Measurements from ENCODE around the gene PLSCR3.

- TF ChIP-seq, protein P1, sequence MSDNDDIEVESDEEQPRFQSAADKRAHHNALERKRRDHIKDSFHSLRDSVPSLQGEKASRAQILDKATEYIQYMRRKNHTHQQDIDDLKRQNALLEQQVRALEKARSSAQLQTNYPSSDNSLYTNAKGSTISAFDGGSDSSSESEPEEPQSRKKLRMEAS (IDR thresholded peaks at IDR 0.05; ENCODE audit: insufficient read depth, insufficient read length) = no peak
- TF ChIP-seq, protein P2, sequence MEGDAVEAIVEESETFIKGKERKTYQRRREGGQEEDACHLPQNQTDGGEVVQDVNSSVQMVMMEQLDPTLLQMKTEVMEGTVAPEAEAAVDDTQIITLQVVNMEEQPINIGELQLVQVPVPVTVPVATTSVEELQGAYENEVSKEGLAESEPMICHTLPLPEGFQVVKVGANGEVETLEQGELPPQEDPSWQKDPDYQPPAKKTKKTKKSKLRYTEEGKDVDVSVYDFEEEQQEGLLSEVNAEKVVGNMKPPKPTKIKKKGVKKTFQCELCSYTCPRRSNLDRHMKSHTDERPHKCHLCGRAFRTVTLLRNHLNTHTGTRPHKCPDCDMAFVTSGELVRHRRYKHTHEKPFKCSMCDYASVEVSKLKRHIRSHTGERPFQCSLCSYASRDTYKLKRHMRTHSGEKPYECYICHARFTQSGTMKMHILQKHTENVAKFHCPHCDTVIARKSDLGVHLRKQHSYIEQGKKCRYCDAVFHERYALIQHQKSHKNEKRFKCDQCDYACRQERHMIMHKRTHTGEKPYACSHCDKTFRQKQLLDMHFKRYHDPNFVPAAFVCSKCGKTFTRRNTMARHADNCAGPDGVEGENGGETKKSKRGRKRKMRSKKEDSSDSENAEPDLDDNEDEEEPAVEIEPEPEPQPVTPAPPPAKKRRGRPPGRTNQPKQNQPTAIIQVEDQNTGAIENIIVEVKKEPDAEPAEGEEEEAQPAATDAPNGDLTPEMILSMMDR (IDR thresholded peaks at IDR 0.05; ENCODE audit: extremely low read depth in 1 of 2, insufficient read depth in 1 of 2, low read depth in 1 of 2, low read length in 2 of 2) = peak; percentile 93 to 94
- TF ChIP-seq EZH2 (IDR thresholded peaks at IDR 0.05; ENCODE audit: borderline replicate concordance, low read depth, low read length, severe bottlenecking) (no peak), POLR2A (IDR thresholded peaks at IDR 0.05; ENCODE audit: low read depth, low read length) (peak; percentile 20), POLR2AphosphoS5 (IDR thresholded peaks at IDR 0.05; ENCODE audit: insufficient read depth, low read depth, low read length) (peak; percentile 38), MYC (IDR thresholded peaks at IDR 0.05; ENCODE audit: low read depth, low read length) (no peak), JUN (IDR thresholded peaks at IDR 0.05; ENCODE audit: borderline replicate concordance, insufficient read depth, insufficient read length, low read depth) (no peak), FOS (IDR thresholded peaks at IDR 0.05; ENCODE audit: borderline replicate concordance, insufficient read depth, low read length) (no peak)
These were observed 38.2 kb downstream of the PLSCR3 start for GRCh38 chr17:7356072-7356549.

Measured in endothelial cell of umbilical vein (primary cell).